Activated CD8-positive, alpha-beta T cell treated with anti-CD3 and anti-CD28 coated beads for 36 hours (primary cell): Measurements from ENCODE around the gene SLC50A1. TPM values are rescaled to one million over a fixed set of nuclear protein-coding genes. Genes with fewer than 3 reads are reported as not detected.

ENCODE experiments used
- ATAC-seq: fragments of 200-7000 bp; cut with Tn5 transposase; one replicate; pipeline ENCODE4 v1.10.0; 2021; ENCODE audit warnings: mild to moderate bottlenecking, moderate library complexity
- CTCF ChIA-PET: fragments of 350-600 bp; sonication (Branson Sonifier 250); formaldehyde crosslinking; loops from one replicate; lab custom pipeline; 2021; ENCODE audit warnings: antibody characterized with exemption; lab: Charles Lee
- POLR2A ChIA-PET: fragments of 350-600 bp; sonication (Branson Sonifier 250); formaldehyde crosslinking; loops from one replicate; lab custom pipeline; 2021; ENCODE audit warnings: antibody characterized with exemption; lab: Charles Lee
- DNase-seq: peaks from one replicate; pipeline ENCODE4 v3.0.0-alpha.2; 2020
- H3K27ac Mint-ChIP-seq: one replicate; pipeline ENCODE4 v1.8.0; 2021; ENCODE audit warnings: mild to moderate bottlenecking, mixed read lengths
- H3K27me3 Mint-ChIP-seq: one replicate; pipeline ENCODE4 v1.8.0; 2021; ENCODE audit warnings: mixed read lengths
- H3K36me3 Mint-ChIP-seq: one replicate; pipeline ENCODE4 v1.8.0; 2021; ENCODE audit warnings: low read depth, mixed read lengths
- H3K4me1 Mint-ChIP-seq: one replicate; pipeline ENCODE4 v1.8.0; 2021; ENCODE audit warnings: low read depth, mixed read lengths
- H3K4me3 Mint-ChIP-seq: one replicate; pipeline ENCODE4 v1.8.0; 2021; ENCODE audit warnings: mild to moderate bottlenecking, moderate library complexity, mixed read lengths
- H3K9me3 Mint-ChIP-seq: one replicate; pipeline ENCODE4 v1.8.0; 2021; ENCODE audit warnings: mixed read lengths
- CTCF ChIP-seq: fragments of 200-600 bp; IDR thresholded peaks from one replicate; pipeline ENCODE4 v1.8.0; 2022; ENCODE audit warnings: antibody characterized with exemption, mild to moderate bottlenecking
- intact Hi-C: fragments of 100-400 bp; cut with micrococcal nuclease; formaldehyde crosslinking; loops from one replicate; pipeline ENCODE4 v1.10.0; 2022
- total RNA-seq, 2 experiments: library from RNA; stranded (reverse); gene quantifications; one replicate each; pipeline ENCODE4 v1.2.3, GENCODE V29; 2021

Gene SLC50A1
- total RNA-seq, 2 experiments from 2014 or later = 59.7 to 64.0 TPM

GRCh38 chr1:155173478-155174323 lies 38.0 kb downstream of the SLC50A1 start, which contains the start of gene TRIM46:
TSS of gene TRIM46 (plus strand) at chr1:155173849. CDS start at chr1:155173967, 118 bp downstream.
- Mint-ChIP-seq H3K27ac (peak within 1 kb of the TSS; percentile 98), H3K9me3 (no peaks in the 10 kb centered on the region), H3K36me3 (peaks cover 30% of the 10 kb centered on the region), H3K27me3 (no peaks in the 10 kb centered on the region), H3K4me3 (peak within 1 kb of the TSS; percentile 96), H3K4me1 (peaks cover 43% of the 10 kb centered on the region)
- TF ChIP-seq CTCF = no peak
- peak; percentile 79 for DNase-seq
- intact Hi-C loops = no loop called here
- ChIA-PET POLR2A (interaction anchor here (0.5 to 6.9 kb wide), 17 partner anchors 12 to 154 kb away, joined by 3 to 57 read pairs (median 4); no protein-coding TSS in a partner anchor), CTCF (interaction anchor here (0.7 to 13.3 kb wide), 39 partner anchors 8 to 252 kb away, joined by 3 to 312 read pairs (median 6); partner anchors contain the start of genes ADAM15, DPM3, EFNA3 and MTX1)
- ATAC-seq = peak; percentile 46

GRCh38 chr1:155174324-155175280 lies 39.0 kb downstream of the SLC50A1 start:
- Mint-ChIP-seq H3K36me3 (peaks cover 27% of the 10 kb centered on the region), H3K9me3 (no peaks in the 10 kb centered on the region), H3K27me3 (no peaks in the 10 kb centered on the region), H3K27ac (peak overlapping the region; percentile 98), H3K4me1 (peaks cover 43% of the 10 kb centered on the region), H3K4me3 (peak overlapping the region; percentile 96)
- TF ChIP-seq CTCF = no peak
- ChIA-PET POLR2A (interaction anchor here (0.5 to 6.9 kb wide), 12 partner anchors 8 to 115 kb away, joined by 3 to 57 read pairs (median 4); no protein-coding TSS in a partner anchor), CTCF (interaction anchor here (1.2 to 13.3 kb wide), 17 partner anchors 8 to 89 kb away, joined by 3 to 312 read pairs (median 10); partner anchors contain the start of genes DPM3, MTX1, SCAMP3 and SLC50A1)
- intact Hi-C loops = loop anchor here (5.0 kb wide), 1 partner anchor 53 kb away; no protein-coding TSS in a partner anchor
- peak; percentile 67 for DNase-seq
- ATAC-seq = no peak

GRCh38 chr1:155175281-155175926 lies 39.8 kb downstream of the SLC50A1 start:
- H3K4me1 Mint-ChIP-seq = peaks cover 43% of the 10 kb centered on the region
- ChIA-PET POLR2A (interaction anchor here (0.6 to 6.9 kb wide), 8 partner anchors 9 to 90 kb away, joined by 3 to 57 read pairs (median 6); no protein-coding TSS in a partner anchor), CTCF (interaction anchor here (1.2 to 13.3 kb wide), 16 partner anchors 9 to 90 kb away, joined by 3 to 312 read pairs (median 10); partner anchors contain the start of genes DPM3, MTX1, SCAMP3 and SLC50A1)
- intact Hi-C loops = loop anchor here (5.0 kb wide), 1 partner anchor 52 kb away; no protein-coding TSS in a partner anchor
- H3K36me3 Mint-ChIP-seq = peaks cover 21% of the 10 kb centered on the region
- no peaks in the 10 kb centered on the region for H3K27me3 Mint-ChIP-seq
- ATAC-seq = no peak
- no peak for DNase-seq
- peak overlapping the region; percentile 96 for H3K4me3 Mint-ChIP-seq
- no peaks in the 10 kb centered on the region for H3K9me3 Mint-ChIP-seq
- H3K27ac Mint-ChIP-seq = no peak overlapping the region
- no peak for TF ChIP-seq CTCF

- Mint-ChIP-seq H3K27me3 (no peaks in the 10 kb centered on the region), H3K9me3 (no peaks in the 10 kb centered on the region), H3K4me1 (peaks cover 43% of the 10 kb centered on the region), H3K36me3 (peaks cover 19% of the 10 kb centered on the region), H3K27ac (no peak overlapping the region), H3K4me3 (no peak overlapping the region)
- TF ChIP-seq CTCF = no peak
- ChIA-PET POLR2A (interaction anchor here (1.0 to 6.9 kb wide), 3 partner anchors 8 to 18 kb away, joined by 3 to 57 read pairs (median 6); no protein-coding TSS in a partner anchor), CTCF (interaction anchor here (1.3 to 13.3 kb wide), 14 partner anchors 8 to 85 kb away, joined by 3 to 312 read pairs (median 10); partner anchors contain the start of genes DPM3, MTX1, SLC50A1 and THBS3)
- intact Hi-C loops = loop anchor here (5.0 kb wide), 1 partner anchor 51 kb away; no protein-coding TSS in a partner anchor
- DNase-seq (peak; percentile 66), ATAC-seq (no peak)
Measured at GRCh38 chr1:155175927-155176371, 40.3 kb downstream of the SLC50A1 start.
